Activated CD4-positive, alpha-beta T cell treated with anti-CD3 and anti-CD28 coated beads, Interleukin-2, amount 50 U/mL, for 1 hour (primary cell): ENCODE measurements around the gene ZDHHC23.

Experiments used
- DNase-seq: peaks from one replicate; pipeline ENCODE4 v3.0.0-alpha.2; 2020

The ZDHHC23 gene

GRCh38 chr3:114011059-114011797 is 63.4 kb downstream of the ZDHHC23 start:
- DNase-seq: no peak
